ENCODE measurements around the gene CES4A.
"Not testable (repeated sequence)": the region's sequence is repeated elsewhere in the genome, so short reads cannot be mapped to it uniquely, and the experiment has no call there.

- TF ChIP-seq CTCF (optimal IDR thresholded peaks at IDR 0.05 in 1 of 3, IDR thresholded peaks at IDR 0.05 in 1 of 3, conservative IDR thresholded peaks at IDR 0.05 in 1 of 3; ENCODE audit: extremely low read depth in 1 of 3, insufficient read depth in 2 of 3, low read length in 3 of 3); EZH2 (IDR thresholded peaks at IDR 0.05; ENCODE audit: low read length): not testable (repeated sequence)
Measured at GRCh38 chr16:66993558-66993957, 5.2 kb downstream of the CES4A start.
